CD14-positive monocyte (primary cell): Measurements from ENCODE around the gene ZYX. TPM values are rescaled to one million over a fixed set of nuclear protein-coding genes. Genes with fewer than 3 reads are reported as not detected.

Experiments
- DNase-seq, 3 donors: peaks; one replicate each; pipeline ENCODE4 v3.0.0-alpha.2; 2011 to 2022
- H2AFZ ChIP-seq: 2 replicates; pipeline ENCODE4 v1.6.0; 2012; ENCODE audit warnings: mild to moderate bottlenecking, low read depth, low read length, inconsistent platforms; ENCODE audit not compliant: insufficient read depth, poor library complexity, severe bottlenecking
- H3K27ac ChIP-seq, 2 donors: 1 replicate in 1 of 2; 2 replicates in 1 of 2; pipeline ENCODE4 v1.5.1; 2012 to 2013; ENCODE audit warnings: low read length in 2 of 2, control low read depth in 1 of 2, inconsistent platforms in 1 of 2, low read depth in 1 of 2, mild to moderate bottlenecking in 1 of 2
- H3K27me3 ChIP-seq, 2 donors: one replicate each; pipeline versions ENCODE4 v1.6.0 to v1.6.1; 2011 to 2013; ENCODE audit warnings: low read length in 2 of 2; ENCODE audit not compliant: control insufficient read depth in 2 of 2, insufficient read depth in 2 of 2
- H3K36me3 ChIP-seq, 2 donors: replicated peaks in 1 of 2; 1 replicate in 1 of 2; 2 replicates in 1 of 2; pipeline versions ENCODE4 v1.5.1 to v1.6.1; 2012 to 2013; ENCODE audit warnings: low read length in 2 of 2, control low read depth in 1 of 2, inconsistent platforms in 1 of 2, mild to moderate bottlenecking in 1 of 2; ENCODE audit not compliant: insufficient read depth in 2 of 2, control insufficient read depth in 1 of 2
- H3K4me1 ChIP-seq, 2 donors: 1 replicate in 1 of 2; 2 replicates in 1 of 2; pipeline versions ENCODE4 v1.5.1 to v1.6.1; 2012 to 2013; ENCODE audit warnings: low read length in 2 of 2, control low read depth in 1 of 2, inconsistent platforms in 1 of 2, mild to moderate bottlenecking in 1 of 2, moderate library complexity in 1 of 2; ENCODE audit not compliant: insufficient read depth in 2 of 2, control insufficient read depth in 1 of 2
- H3K4me2 ChIP-seq: replicated peaks from 2 replicates; pipeline ENCODE3; 2012; ENCODE audit warnings: low read length, moderate library complexity, mild to moderate bottlenecking; ENCODE audit not compliant: poor library complexity, severe bottlenecking; ENCODE audit errors: extremely low read depth
- H3K4me3 ChIP-seq, 3 experiments: fragments of 200-600 bp in 1 of 3; sonication (generic) in 1 of 3; replicated peaks in 1 of 3; 1 replicate in 2 of 3; 2 replicates in 1 of 3; pipeline ENCODE4 v1.5.1; 2011 to 2013; ENCODE audit warnings: low read length in 3 of 3, mild to moderate bottlenecking in 3 of 3, control low read depth in 2 of 3, low read depth in 2 of 3, inconsistent platforms in 1 of 3, moderate library complexity in 1 of 3
- H3K79me2 ChIP-seq: 2 replicates; pipeline ENCODE4 v1.6.0; 2012; ENCODE audit warnings: mild to moderate bottlenecking, control low read depth, inconsistent platforms, low read length, moderate library complexity; ENCODE audit not compliant: insufficient read depth
- H3K9ac ChIP-seq: 2 replicates; pipeline ENCODE4 v1.6.0; 2017; ENCODE audit warnings: low read length, mild to moderate bottlenecking; ENCODE audit not compliant: insufficient read depth, poor library complexity, severe bottlenecking
- H3K9me3 ChIP-seq, 2 donors: replicated peaks in 1 of 2; 1 replicate in 1 of 2; 2 replicates in 1 of 2; pipeline versions ENCODE4 v1.5.1 to v1.6.1; 2012 to 2013; ENCODE audit warnings: low read length in 2 of 2, control low read depth in 1 of 2; ENCODE audit not compliant: control insufficient read depth in 1 of 2, insufficient read depth in 1 of 2
- H4K20me1 ChIP-seq: 2 replicates; pipeline ENCODE4 v1.6.0; 2012; ENCODE audit warnings: mild to moderate bottlenecking, low read length, control low read depth, moderate library complexity; ENCODE audit not compliant: insufficient read depth
- H3K27ac Mint-ChIP-seq, 7 donors: one replicate each; pipeline ENCODE4 v1.8.0; 2020; ENCODE audit warnings: mild to moderate bottlenecking in 7 of 7, mixed read lengths in 7 of 7, moderate library complexity in 6 of 7, inconsistent platforms in 2 of 7
- H3K27me3 Mint-ChIP-seq, 3 donors: one replicate each; pipeline ENCODE4 v1.8.0; 2021 to 2022; ENCODE audit warnings: low read depth in 3 of 3, mild to moderate bottlenecking in 3 of 3, mixed read lengths in 3 of 3, moderate library complexity in 3 of 3, inconsistent platforms in 1 of 3
- H3K36me3 Mint-ChIP-seq, 2 donors: one replicate each; pipeline ENCODE4 v1.8.0; 2020; ENCODE audit warnings: mixed read lengths in 2 of 2, inconsistent platforms in 1 of 2, mild to moderate bottlenecking in 1 of 2
- H3K4me1 Mint-ChIP-seq: one replicate; pipeline ENCODE4 v1.8.0; 2020; ENCODE audit warnings: mild to moderate bottlenecking, mixed read lengths
- H3K4me3 Mint-ChIP-seq, 2 donors: one replicate each; pipeline ENCODE4 v1.8.0; 2020; ENCODE audit warnings: mild to moderate bottlenecking in 2 of 2, mixed read lengths in 2 of 2, moderate library complexity in 1 of 2
- H3K9me3 Mint-ChIP-seq, 7 donors: one replicate each; pipeline ENCODE4 v1.8.0; 2020 to 2022; ENCODE audit warnings: mixed read lengths in 7 of 7, mild to moderate bottlenecking in 6 of 7, moderate library complexity in 6 of 7, inconsistent platforms in 2 of 7
- WGBS: methylation state at CpG from one replicate; pipeline ENCODE4 v1.1.5; 2013; ENCODE audit warnings: missing lambda C conversion rate; ENCODE audit not compliant: insufficient coverage; 5-methylcytosine and 5-hydroxymethylcytosine counted together
- intact Hi-C, 2 donors: fragments of 100-400 bp; cut with micrococcal nuclease; formaldehyde crosslinking; loops; one replicate each; pipeline versions ENCODE4 v1.15.0 to v1.15.1; 2023
- polyA plus RNA-seq, 3 donors: library from polyadenylated mRNA; depleted of rRNA in 1 of 3; unstranded in 2 of 3; stranded (reverse) in 1 of 3; fragments of 300-500 nt in 2 of 3; fragments of >200 nt in 1 of 3; fragmentation: Illumina TruSeq in 2 of 3; gene quantifications; 1 replicate in 2 of 3; 2 replicates in 1 of 3; pipeline ENCODE4 v1.2.3, GENCODE V29; 2012 to 2021
- TF ChIP-seq, protein P1 (sequence below): fragments of 200-600 bp; IDR thresholded peaks from one replicate; pipeline ENCODE4 v1.8.0; 2022; ENCODE audit warnings: antibody characterized with exemption, mild to moderate bottlenecking

ZYX gene
- polyA plus RNA-seq, 3 donors: 198 to 417 (median 331) TPM

DNA sequence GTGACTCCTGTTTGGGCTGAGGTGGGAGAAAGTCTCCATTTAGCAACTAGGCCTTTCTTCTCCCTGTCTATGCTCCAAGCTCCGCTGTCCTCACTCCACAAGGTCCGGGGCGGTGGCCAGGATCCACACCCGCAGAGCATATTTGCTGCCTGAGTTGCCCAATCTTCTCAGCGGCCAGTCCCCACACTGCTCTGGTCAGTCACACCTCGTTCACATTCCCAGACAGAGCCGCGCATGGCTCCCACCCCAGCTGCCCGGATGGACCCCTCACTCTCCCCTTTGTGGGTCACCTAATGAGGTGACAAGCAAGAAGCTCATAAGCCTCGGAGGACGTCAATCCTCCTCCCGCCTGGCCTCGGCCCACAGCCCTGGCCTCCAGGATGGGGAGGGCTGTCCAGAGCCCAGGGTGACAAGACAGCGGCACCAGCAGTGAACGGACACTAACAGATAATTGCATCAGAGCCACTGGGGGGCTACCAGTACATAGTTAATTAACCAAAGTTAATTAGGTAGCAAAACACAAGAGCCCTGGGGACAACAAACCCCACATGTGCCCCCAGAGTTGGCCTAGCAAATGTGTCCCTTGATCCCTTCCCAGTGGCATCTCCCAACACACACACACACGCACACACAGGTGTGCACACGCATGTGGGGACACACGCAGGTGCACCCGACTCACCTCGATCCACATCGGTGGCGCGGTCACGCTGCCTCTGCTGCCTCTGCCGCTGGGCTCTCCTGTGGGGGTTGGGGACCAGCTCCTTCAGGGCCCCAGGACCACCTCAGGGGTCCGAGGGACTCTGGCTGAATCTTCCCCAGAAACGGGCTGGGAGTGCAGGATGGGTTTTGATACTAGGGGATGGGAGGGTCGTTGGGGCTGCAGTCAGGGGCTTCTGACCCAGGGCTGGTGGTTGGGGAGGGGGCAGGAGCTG is 15.7 kb downstream of the ZYX start:
- TF ChIP-seq, protein P1, sequence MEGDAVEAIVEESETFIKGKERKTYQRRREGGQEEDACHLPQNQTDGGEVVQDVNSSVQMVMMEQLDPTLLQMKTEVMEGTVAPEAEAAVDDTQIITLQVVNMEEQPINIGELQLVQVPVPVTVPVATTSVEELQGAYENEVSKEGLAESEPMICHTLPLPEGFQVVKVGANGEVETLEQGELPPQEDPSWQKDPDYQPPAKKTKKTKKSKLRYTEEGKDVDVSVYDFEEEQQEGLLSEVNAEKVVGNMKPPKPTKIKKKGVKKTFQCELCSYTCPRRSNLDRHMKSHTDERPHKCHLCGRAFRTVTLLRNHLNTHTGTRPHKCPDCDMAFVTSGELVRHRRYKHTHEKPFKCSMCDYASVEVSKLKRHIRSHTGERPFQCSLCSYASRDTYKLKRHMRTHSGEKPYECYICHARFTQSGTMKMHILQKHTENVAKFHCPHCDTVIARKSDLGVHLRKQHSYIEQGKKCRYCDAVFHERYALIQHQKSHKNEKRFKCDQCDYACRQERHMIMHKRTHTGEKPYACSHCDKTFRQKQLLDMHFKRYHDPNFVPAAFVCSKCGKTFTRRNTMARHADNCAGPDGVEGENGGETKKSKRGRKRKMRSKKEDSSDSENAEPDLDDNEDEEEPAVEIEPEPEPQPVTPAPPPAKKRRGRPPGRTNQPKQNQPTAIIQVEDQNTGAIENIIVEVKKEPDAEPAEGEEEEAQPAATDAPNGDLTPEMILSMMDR: no peak
- Mint-ChIP-seq H3K36me3 (peaks cover 26 to 38% of the 10 kb centered on the region in 2 donors), H3K4me1 (peaks cover 33% of the 10 kb centered on the region), H3K9me3 (no peaks in the 10 kb centered on the region), H3K27me3 (no peaks in the 10 kb centered on the region), H3K4me3 (no peak overlapping the region), H3K27ac (peak overlapping the region in 1 of 7 donors; percentile 24)
- Histone ChIP-seq H3K27ac (no peak overlapping the region), H3K36me3 (peaks cover 5 to 14% of the 10 kb centered on the region in 2 donors), H3K9ac (no peak overlapping the region), H2AFZ (no peak overlapping the region), H3K4me2 (no peak overlapping the region), H3K4me1 (peaks cover 9 to 25% of the 10 kb centered on the region in 2 donors), H3K27me3 (no peaks in the 10 kb centered on the region), H4K20me1 (peaks cover 34% of the 10 kb centered on the region), H3K9me3 (no peaks in the 10 kb centered on the region), H3K79me2 (no peaks in the 10 kb centered on the region), H3K4me3 (no peak overlapping the region)
- WGBS: 90% methylated on average over 23 of the region's 28 CpGs
- peak in 1 of 3 donors; percentile 2 for DNase-seq
- intact Hi-C loops: no loop called here

DNA sequence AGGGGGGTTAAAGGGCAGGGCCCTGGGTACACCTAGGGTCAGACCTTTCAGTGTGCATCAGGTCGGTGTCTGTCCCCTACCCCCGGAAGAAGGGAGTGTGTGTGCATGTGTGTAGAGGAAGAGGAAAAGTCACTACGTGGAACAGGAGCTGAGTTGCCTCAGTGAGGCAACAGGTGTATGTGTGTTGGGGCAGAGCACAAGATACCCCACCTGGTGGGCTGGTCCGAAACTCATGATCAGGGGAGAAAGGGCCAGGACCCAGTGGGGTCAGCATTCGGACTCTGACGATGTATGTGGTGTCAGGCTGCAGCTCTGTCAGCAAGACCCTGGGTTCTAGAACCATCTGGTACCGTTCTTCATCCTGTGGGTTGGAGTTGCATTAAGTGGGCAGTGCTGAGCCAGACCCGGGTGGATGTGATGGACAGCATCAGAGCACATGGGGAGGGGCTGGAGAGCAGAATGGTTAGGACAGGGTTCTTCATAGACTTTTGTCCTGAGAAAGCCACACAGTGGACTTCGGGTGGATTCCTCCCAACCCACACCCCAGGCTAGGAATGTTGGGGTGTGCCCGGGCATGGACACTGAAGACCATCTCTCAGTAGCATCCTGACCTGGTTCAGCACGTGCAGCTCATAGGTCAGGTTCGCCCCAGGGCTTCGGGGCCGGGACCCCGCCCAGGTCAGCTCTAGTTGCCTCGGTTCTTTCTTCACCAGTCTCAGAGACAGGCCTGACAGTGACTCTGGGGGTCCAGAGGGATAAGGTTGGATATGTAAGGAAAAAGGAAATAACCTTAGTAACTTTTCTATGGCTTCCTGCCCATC is 16.8 kb downstream of the ZYX start:
- Histone ChIP-seq H3K4me1 (peaks cover 9 to 17% of the 10 kb centered on the region in 2 donors), H3K4me3 (no peak overlapping the region), H3K9ac (no peak overlapping the region), H3K27me3 (no peaks in the 10 kb centered on the region), H3K4me2 (no peak overlapping the region), H3K36me3 (peaks cover 0 to 4% of the 10 kb centered on the region in 2 donors), H3K9me3 (no peaks in the 10 kb centered on the region), H2AFZ (no peak overlapping the region), H3K79me2 (no peaks in the 10 kb centered on the region), H4K20me1 (peaks cover 24% of the 10 kb centered on the region), H3K27ac (no peak overlapping the region)
- Mint-ChIP-seq H3K27ac (no peak overlapping the region), H3K36me3 (peaks cover 18 to 38% of the 10 kb centered on the region in 2 donors), H3K27me3 (no peaks in the 10 kb centered on the region), H3K4me3 (no peak overlapping the region), H3K9me3 (no peaks in the 10 kb centered on the region), H3K4me1 (peaks cover 24% of the 10 kb centered on the region)
- 96% methylated on average over 15 of the region's 16 CpGs for WGBS
- no peak for DNase-seq
- TF ChIP-seq, protein P1: no peak
- intact Hi-C loops: no loop called here
